Spleen (tissue), 13 donors: Measurements from ENCODE around the gene TAS1R3. TPM values are rescaled to one million over a fixed set of nuclear protein-coding genes. Genes with fewer than 3 reads are reported as not detected.

Experiments
- DNase-seq: peaks from one replicate; pipeline ENCODE4 v3.0.0-alpha.2; 2020
- H3K27ac ChIP-seq, 8 donors: fragments of 200-600 bp; sonication (generic) in 7 of 8; 1 replicate in 4 of 8; 2 replicates in 4 of 8; pipeline versions ENCODE4 v1.5.0 to v1.8.0; 2016 to 2021; ENCODE audit warnings: inconsistent platforms in 4 of 8, mild to moderate bottlenecking in 4 of 8, moderate library complexity in 1 of 8
- H3K27me3 ChIP-seq, 7 donors: fragments of 200-600 bp; sonication (generic) in 6 of 7; replicated peaks in 1 of 7; 1 replicate in 4 of 7; 2 replicates in 3 of 7; pipeline versions ENCODE4 v1.5.0 to v1.8.0; 2016 to 2021; ENCODE audit warnings: inconsistent platforms in 3 of 7, mild to moderate bottlenecking in 1 of 7
- H3K36me3 ChIP-seq, 6 donors: fragments of 200-600 bp; sonication (generic) in 5 of 6; 1 replicate in 4 of 6; 2 replicates in 2 of 6; pipeline versions ENCODE4 v1.5.0 to v1.8.0; 2016 to 2021; ENCODE audit warnings: inconsistent platforms in 2 of 6
- H3K4me1 ChIP-seq, 6 donors: fragments of 200-600 bp; sonication (generic) in 5 of 6; 1 replicate in 3 of 6; 2 replicates in 3 of 6; pipeline versions ENCODE4 v1.5.0 to v1.8.0; 2016 to 2021; ENCODE audit warnings: inconsistent platforms in 3 of 6
- H3K4me3 ChIP-seq, 8 donors: fragments of 200-600 bp; sonication (generic) in 7 of 8; 1 replicate in 4 of 8; 2 replicates in 4 of 8; pipeline versions ENCODE4 v1.5.0 to v1.8.0; 2016 to 2021; ENCODE audit warnings: inconsistent platforms in 4 of 8, mild to moderate bottlenecking in 4 of 8, moderate library complexity in 2 of 8
- H3K9me3 ChIP-seq, 8 donors: fragments of 200-600 bp; sonication (generic) in 7 of 8; 1 replicate in 4 of 8; 2 replicates in 4 of 8; pipeline versions ENCODE4 v1.5.0 to v1.8.0; 2016 to 2021; ENCODE audit warnings: inconsistent platforms in 4 of 8
- CTCF ChIP-seq, 11 experiments: fragments of 200-600 bp in 7 of 11; fragments of 450-650 bp in 4 of 11; sonication (generic) in 4 of 11; IDR thresholded peaks in 8 of 11; conservative IDR thresholded peaks in 3 of 11; 1 replicate in 7 of 11; 2 replicates in 4 of 11; pipeline versions ENCODE4 v1.4.0 to v1.8.0; 2016 to 2021; ENCODE audit warnings: antibody characterized with exemption in 11 of 11, inconsistent platforms in 4 of 11, mild to moderate bottlenecking in 1 of 11
- POLR2A ChIP-seq, 3 donors: fragments of 450-650 bp; IDR thresholded peaks; one replicate each; pipeline ENCODE4 v1.5.1; 2017; ENCODE audit warnings: antibody characterized with exemption in 3 of 3, mild to moderate bottlenecking in 1 of 3
- POLR2AphosphoS5 ChIP-seq, 3 donors: sonication (generic); formaldehyde crosslinking; IDR thresholded peaks; one replicate each; pipeline ENCODE4 v1.5.1; 2017; ENCODE audit warnings: antibody characterized with exemption in 3 of 3
- WGBS, 5 donors: extraction: QIAGEN DNeasy Blood & Tissue Kit in 3 of 5; methylation state at CpG; one replicate each; pipeline versions ENCODE4 v1.1.5 to v1.1.7; 2013 to 2018; 5-methylcytosine and 5-hydroxymethylcytosine counted together
- intact Hi-C: fragments of 100-400 bp; cut with DNase I; formaldehyde crosslinking; loops from one replicate; pipeline ENCODE4 v1.15.0; 2023; ENCODE audit warnings: low total_unique reads
- long read RNA-seq, 2 donors: transcript quantifications; one replicate each; lab custom pipeline, GENCODE V29; 2026
- polyA plus RNA-seq, 3 donors: library from polyadenylated mRNA; stranded (reverse); fragments of 200-250 nt; gene quantifications; one replicate each; pipeline ENCODE4 v1.2.1, GENCODE V29; 2013
- total RNA-seq, 7 donors: library from RNA; depleted of rRNA in 3 of 7; stranded (reverse); fragments of >200 nt in 3 of 7; fragmentation: NEBNext Ultra II Directional in 4 of 7; extraction: Animal tissue kit (Norgen Biotek cat#: 25700) in 4 of 7; gene quantifications; one replicate each; pipeline versions ENCODE4 v1.1.0 to v1.2.1, GENCODE V29; 2016 to 2021
- donor health status: healthy with polysubstance abuse.
- donor health status: DM: no; HTN: no; CAD: no; lungs with moderate emphysema.
- donor health status: DM: no; HTN: no; CAD: no.
- donor health status: Bipolar disorder and iron deficiency.
- donor health status: healthy.
- donor health status: DM: no; HTN: no; CAD: no.
- donor health status: DM: yes; HTN: yes; CAD: no.

The TAS1R3 gene
- total RNA-seq = 1 to 10 TPM in 6 of 7 donors, under 1 TPM in 1; 0.77 to 5.9 (median 3.0) TPM
- 1 to 10 TPM in 1 of 3 donors, under 1 TPM in 2; 0.23 to 1.6 (median 0.37) TPM for polyA plus RNA-seq
- long read RNA-seq, donor 1 = 0 reads
- long read RNA-seq, donor 2 = 0 reads

- Histone ChIP-seq H3K9me3 (no peaks in the 10 kb centered on the region), H3K36me3 (peaks cover 0 to 41% (median 21%) of the 10 kb centered on the region in 6 donors), H3K4me3 (peak within 1 kb of the TSS in 1 of 8 donors; percentile 34), H3K27ac (peak within 1 kb of the TSS in 5 of 8 donors; percentile 31 to 79 (median 46)), H3K4me1 (peaks cover 0 to 72% (median 45%) of the 10 kb centered on the region in 6 donors), H3K27me3 (no peaks in the 10 kb centered on the region)
- intact Hi-C loops = no loop called here
- 78 to 85% (median 81%) methylated on average over 21 to 41 of the region's 41 CpGs for WGBS, 5 donors
- no peak for DNase-seq
- no peak for TF ChIP-seq CTCF (IDR thresholded peaks at IDR 0.05 in 8 of 11, conservative IDR thresholded peaks at IDR 0.05 in 3 of 11)
- TF ChIP-seq POLR2AphosphoS5 (IDR thresholded peaks at IDR 0.05) = peak; percentile 29 to 50 (median 49)
- TF ChIP-seq POLR2A (IDR thresholded peaks at IDR 0.05) = no peak
Observed at GRCh38 chr1:1331068-1331965, at the start of gene TAS1R3. TAS1R3 (plus strand) TSS chr1:1331280; CDS start chr1:1331346, 66 bp downstream.

GRCh38 chr1:1281533-1282321 lies 49.4 kb upstream of the TAS1R3 start:
- H3K36me3 ChIP-seq = no peaks in the 10 kb centered on the region
- H3K4me1 ChIP-seq = peaks cover 0 to 10% (median 3%) of the 10 kb centered on the region in 6 donors
- peaks cover 0 to 24% (median 0%) of the 10 kb centered on the region in 7 donors for H3K27me3 ChIP-seq
- DNase-seq = no peak
- H3K27ac ChIP-seq = no peak overlapping the region
- WGBS, 5 donors = 50 to 73% (median 57%) methylated on average over 8 to 26 of the region's 26 CpGs
- TF ChIP-seq POLR2A (IDR thresholded peaks at IDR 0.05) (no peak), CTCF (IDR thresholded peaks at IDR 0.05 in 8 of 11, conservative IDR thresholded peaks at IDR 0.05 in 3 of 11) (no peak), POLR2AphosphoS5 (IDR thresholded peaks at IDR 0.05) (no peak)
- intact Hi-C loops = no loop called here
- no peak overlapping the region for H3K4me3 ChIP-seq
- H3K9me3 ChIP-seq = no peaks in the 10 kb centered on the region

GRCh38 chr1:1282998-1283397 lies 48.1 kb upstream of the TAS1R3 start:
- no peak overlapping the region for H3K4me3 ChIP-seq
- intact Hi-C loops = no loop called here
- DNase-seq = no peak

More at GRCh38 chr1:1282998-1283397, 48.1 kb upstream of the TAS1R3 start:
- WGBS, 5 donors = 82 to 91% (median 89%) methylated on average over 11 to 14 of the region's 14 CpGs
- H3K27me3 ChIP-seq = peaks cover 0 to 29% (median 0%) of the 10 kb centered on the region in 7 donors
- no peak overlapping the region for H3K27ac ChIP-seq
- H3K9me3 ChIP-seq = no peaks in the 10 kb centered on the region
- H3K4me1 ChIP-seq = peaks cover 0 to 21% (median 3%) of the 10 kb centered on the region in 6 donors
- TF ChIP-seq POLR2AphosphoS5 (IDR thresholded peaks at IDR 0.05) (no peak), POLR2A (IDR thresholded peaks at IDR 0.05) (no peak), CTCF (IDR thresholded peaks at IDR 0.05 in 8 of 11, conservative IDR thresholded peaks at IDR 0.05 in 3 of 11) (no peak)
- H3K36me3 ChIP-seq = no peaks in the 10 kb centered on the region
